ENCODE results near the gene DNAJC7. TPM values are rescaled to one million over a fixed set of nuclear protein-coding genes. Genes with fewer than 3 reads are reported as not detected.
A peak's percentile ranks its signal among the peaks of the same experiment; 100 is the strongest.

Gene DNAJC7
- total and polyA plus RNA-seq, 9 of the 15 experiments (the other 6 are each of a cell fraction or from before 2014, with no cell fraction given), result 85.8 to 262 (median 157) TPM

- TF ChIP-seq RBM15 (IDR thresholded peaks at IDR 0.05; ENCODE audit: insufficient read depth, low read length), result no peak
Measured at GRCh38 chr17:42027590-42027889, 10.3 kb upstream of the DNAJC7 start (continued).

GRCh38 chr17:42026857-42027589 is 9.8 kb upstream of the DNAJC7 start:
- BruUV-seq (replicated peaks), result no TSS peak
- intact Hi-C loops (cut with micrococcal nuclease), result loop anchor here (5.0 kb wide), 1 partner anchor 60 kb away; the partner anchor contains the start of gene CNP
- no peak overlapping the region for H3K27ac ChIP-seq (ENCODE audit: extremely low read depth, low read depth, low read length)
- ATAC-seq (no peak), DNase-seq (ENCODE audit: extremely low read depth in 1 of 4, low spot score in 3 of 4) (no peak), FAIRE-seq (no peak)
- no peaks in the 10 kb centered on the region for H4K20me1 ChIP-seq (replicated peaks; ENCODE audit: control insufficient read depth, insufficient read depth, low read length)
- H3K4me1 ChIP-seq (replicated peaks in 1 of 2; ENCODE audit: control insufficient read depth in 2 of 2, insufficient read depth in 2 of 2, low read length in 2 of 2), result peaks cover 40 to 47% of the 10 kb centered on the region in 2 experiments
- peak; percentile 76 for TF ChIP-seq POLR2G (IDR thresholded peaks at IDR 0.05; ENCODE audit: low read depth, low read length)
- peak; percentile 50 for TF ChIP-seq RBM22 (IDR thresholded peaks at IDR 0.05; ENCODE audit: low read depth, low read length, poor library complexity, severe bottlenecking)
- TF ChIP-seq RBFOX2 (IDR thresholded peaks at IDR 0.05; ENCODE audit: low read depth, low read length), result peak; percentile 57
- TF ChIP-seq SP2 (IDR thresholded peaks at IDR 0.05; ENCODE audit: extremely low read depth, low read depth, low read length, poor library complexity, severe bottlenecking), result no peak
- TF ChIP-seq SOX6 (IDR thresholded peaks at IDR 0.05), result no peak
- no peak for TF ChIP-seq ZNF75A (CRISPR knock-in tag; IDR thresholded peaks at IDR 0.05)
- peaks cover 27% of the 10 kb centered on the region for H3K36me3 ChIP-seq (ENCODE audit: control insufficient read depth, insufficient read depth, low read length)
- CTCF ChIA-PET (ENCODE audit: low intra/inter-chr PET ratio), result no interaction called here
- no peaks in the 10 kb centered on the region for H3K79me2 ChIP-seq (ENCODE audit: control insufficient read depth, insufficient read depth, low read length)
- WGBS (ENCODE audit: insufficient coverage, low coverage, missing lambda C conversion rate), result 77% methylated on average over 12 of the region's 17 CpGs
- no peaks in the 10 kb centered on the region for H3K27me3 ChIP-seq (ENCODE audit: control insufficient read depth in 2 of 2, insufficient read depth in 2 of 2, low read length in 2 of 2)
- H2AFZ ChIP-seq (ENCODE audit: low read depth, low read length), result no peak overlapping the region
- no peak overlapping the region for H3K4me2 ChIP-seq (ENCODE audit: insufficient read depth, low read length)
- POLR2A ChIA-PET, result interaction anchor here (0.5 to 4.1 kb wide), 13 partner anchors 9 to 185 kb away, joined by 3 to 29 read pairs (median 4); partner anchors contain the start of gene DNAJC7
- H3K4me3 ChIP-seq, result no peak overlapping the region
- no peaks in the 10 kb centered on the region for H3K9me3 ChIP-seq (replicated peaks; ENCODE audit: control insufficient read depth, insufficient read depth, low read depth, low read length)
- in situ Hi-C loops (cut with MboI), result loop anchor here (5.0 kb wide), 1 partner anchor 85 kb away; the partner anchor contains the start of gene DHX58
- H3K9ac ChIP-seq (ENCODE audit: insufficient read depth in 1 of 2, low read depth in 2 of 2, low read length in 2 of 2), result peak overlapping the region in 1 of 2 experiments; percentile 51; a peak in 1 of 4 replicates
- H3K9me1 ChIP-seq (ENCODE audit: control insufficient read depth, insufficient read depth, low read length), result no peaks in the 10 kb centered on the region
